Lung microvascular endothelial cell (primary cell): Measurements from ENCODE around the gene MAP4K4. TPM values are rescaled to one million over a fixed set of nuclear protein-coding genes. Genes with fewer than 3 reads are reported as not detected.

Source experiments
- DNase-seq, 2 donors: peaks; one replicate each; pipeline versions ENCODE4 v3.0.0 to v3.0.0-alpha.2; 2010; ENCODE audit warnings: low read depth in 2 of 2
- total RNA-seq: library from RNA; depleted of rRNA; stranded (reverse); fragments of >200 nt; gene quantifications from 2 replicates; pipeline ENCODE4 v1.2.1, GENCODE V29; 2014

The MAP4K4 gene
- 67.1 and 112 TPM in 2 replicates for total RNA-seq

GRCh38 chr2:101697124-101698013 lies at the start of gene MAP4K4:
TSS of gene MAP4K4 (plus strand) at chr2:101697707. CDS start at chr2:101698081, 374 bp downstream.
- peak; percentile 76 to 84 for DNase-seq

- no peak for DNase-seq
Measured at GRCh38 chr2:101653469-101653868, 44.0 kb upstream of the MAP4K4 start.

GRCh38 chr2:101655702-101656422 lies 41.6 kb upstream of the MAP4K4 start:
- no peak for DNase-seq

GRCh38 chr2:101657787-101658186 lies 39.7 kb upstream of the MAP4K4 start:
- no peak for DNase-seq

GRCh38 chr2:101658387-101658786 lies 39.1 kb upstream of the MAP4K4 start:
- DNase-seq, result no peak

GRCh38 chr2:101665312-101665711 lies 32.2 kb upstream of the MAP4K4 start:
- no peak for DNase-seq

- DNase-seq, result no peak
Measured at GRCh38 chr2:101667823-101668222, 29.7 kb upstream of the MAP4K4 start.

- DNase-seq, result no peak
Measured at GRCh38 chr2:101672047-101672446, 25.5 kb upstream of the MAP4K4 start.

- DNase-seq, result no peak
Measured at GRCh38 chr2:101673920-101674319, 23.6 kb upstream of the MAP4K4 start.

GRCh38 chr2:101675512-101675911 lies 22.0 kb upstream of the MAP4K4 start:
- no peak for DNase-seq

GRCh38 chr2:101676674-101677073 lies 20.8 kb upstream of the MAP4K4 start:
- no peak for DNase-seq

GRCh38 chr2:101677658-101678057 lies 19.8 kb upstream of the MAP4K4 start:
- DNase-seq, result no peak

GRCh38 chr2:101678379-101678778 lies 19.1 kb upstream of the MAP4K4 start:
- no peak for DNase-seq

GRCh38 chr2:101679037-101679726 lies 18.3 kb upstream of the MAP4K4 start:
- no peak for DNase-seq

- DNase-seq, result peak in 1 of 2 donors; percentile 15
Measured at GRCh38 chr2:101679801-101680487, 17.6 kb upstream of the MAP4K4 start.

- DNase-seq, result no peak
Measured at GRCh38 chr2:101682311-101682710, 15.2 kb upstream of the MAP4K4 start.

GRCh38 chr2:101684313-101684712 lies 13.2 kb upstream of the MAP4K4 start:
- no peak for DNase-seq

- DNase-seq, result no peak
Measured at GRCh38 chr2:101688261-101688660, 9.2 kb upstream of the MAP4K4 start.

- DNase-seq, result no peak
Measured at GRCh38 chr2:101689114-101689825, 8.2 kb upstream of the MAP4K4 start.

GRCh38 chr2:101690547-101691152 lies 6.9 kb upstream of the MAP4K4 start:
- DNase-seq, result no peak
